ENCODE measurements around the gene ARL15. TPM values are rescaled to one million over a fixed set of nuclear protein-coding genes. Genes with fewer than 3 reads are reported as not detected.

Gene ARL15
- total RNA-seq, 1 donor from 2014 or later: 30.8 TPM

- intact Hi-C loops (cut with DNase I): no loop called here
- no peak for ATAC-seq
- TF ChIP-seq, protein P1, sequence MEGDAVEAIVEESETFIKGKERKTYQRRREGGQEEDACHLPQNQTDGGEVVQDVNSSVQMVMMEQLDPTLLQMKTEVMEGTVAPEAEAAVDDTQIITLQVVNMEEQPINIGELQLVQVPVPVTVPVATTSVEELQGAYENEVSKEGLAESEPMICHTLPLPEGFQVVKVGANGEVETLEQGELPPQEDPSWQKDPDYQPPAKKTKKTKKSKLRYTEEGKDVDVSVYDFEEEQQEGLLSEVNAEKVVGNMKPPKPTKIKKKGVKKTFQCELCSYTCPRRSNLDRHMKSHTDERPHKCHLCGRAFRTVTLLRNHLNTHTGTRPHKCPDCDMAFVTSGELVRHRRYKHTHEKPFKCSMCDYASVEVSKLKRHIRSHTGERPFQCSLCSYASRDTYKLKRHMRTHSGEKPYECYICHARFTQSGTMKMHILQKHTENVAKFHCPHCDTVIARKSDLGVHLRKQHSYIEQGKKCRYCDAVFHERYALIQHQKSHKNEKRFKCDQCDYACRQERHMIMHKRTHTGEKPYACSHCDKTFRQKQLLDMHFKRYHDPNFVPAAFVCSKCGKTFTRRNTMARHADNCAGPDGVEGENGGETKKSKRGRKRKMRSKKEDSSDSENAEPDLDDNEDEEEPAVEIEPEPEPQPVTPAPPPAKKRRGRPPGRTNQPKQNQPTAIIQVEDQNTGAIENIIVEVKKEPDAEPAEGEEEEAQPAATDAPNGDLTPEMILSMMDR (IDR thresholded peaks at IDR 0.05): no peak
- no peak for DNase-seq
- Histone ChIP-seq H3K4me1 (no peaks in the 10 kb centered on the region), H3K27ac (no peak overlapping the region), H3K4me3 (no peak overlapping the region), H3K36me3 (no peaks in the 10 kb centered on the region), H3K9me3 (no peaks in the 10 kb centered on the region), H3K27me3 (ENCODE audit: low read depth) (no peaks in the 10 kb centered on the region)
Measured at GRCh38 chr5:54037205-54037604, 273.2 kb downstream of the ARL15 start.

DNA sequence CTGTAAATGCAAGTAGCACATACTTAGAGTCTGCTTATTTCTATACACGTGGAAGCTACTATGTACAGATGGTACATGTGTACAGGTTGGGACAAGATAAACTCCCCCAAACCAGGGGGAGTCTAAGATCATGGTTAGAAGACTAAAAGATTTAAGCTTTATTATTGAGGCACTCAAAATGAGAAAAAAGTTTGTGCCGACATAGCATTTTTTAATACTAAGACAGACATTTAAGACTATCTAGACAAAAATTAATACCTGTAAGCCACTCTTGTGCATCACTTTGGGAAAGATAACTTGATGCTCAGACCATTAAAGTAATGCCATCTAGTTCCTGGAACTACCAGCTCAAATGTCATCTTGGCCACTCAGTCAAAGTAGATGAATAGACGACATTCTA lies 279.4 kb downstream of the ARL15 start:
- ATAC-seq: no peak
- DNase-seq: no peak
- H3K9me3 ChIP-seq: no peaks in the 10 kb centered on the region

GRCh38 chr5:54024466-54024865 lies 285.9 kb downstream of the ARL15 start:
- H3K27ac ChIP-seq: no peak overlapping the region
- H3K27me3 ChIP-seq (ENCODE audit: low read depth): no peaks in the 10 kb centered on the region
- H3K9me3 ChIP-seq: no peaks in the 10 kb centered on the region
- TF ChIP-seq, protein P1 (IDR thresholded peaks at IDR 0.05): no peak
- ATAC-seq (no peak), DNase-seq (no peak)
- H3K4me3 ChIP-seq: no peak overlapping the region
- H3K4me1 ChIP-seq: no peaks in the 10 kb centered on the region
- no peaks in the 10 kb centered on the region for H3K36me3 ChIP-seq
- intact Hi-C loops (cut with DNase I): no loop called here

More for the DNA sequence above, 279.4 kb downstream of the ARL15 start:
- Histone ChIP-seq H3K36me3 (no peaks in the 10 kb centered on the region), H3K27ac (no peak overlapping the region), H3K27me3 (ENCODE audit: low read depth) (no peaks in the 10 kb centered on the region), H3K4me1 (no peaks in the 10 kb centered on the region), H3K4me3 (no peak overlapping the region)
- TF ChIP-seq, protein P1 (IDR thresholded peaks at IDR 0.05): no peak
- intact Hi-C loops (cut with DNase I): no loop called here

- ATAC-seq: no peak
- H3K9me3 ChIP-seq: no peaks in the 10 kb centered on the region
- no peak overlapping the region for H3K27ac ChIP-seq
- TF ChIP-seq, protein P1 (IDR thresholded peaks at IDR 0.05): no peak
- intact Hi-C loops (cut with DNase I): no loop called here
- DNase-seq: no peak
- H3K27me3 ChIP-seq (ENCODE audit: low read depth): no peaks in the 10 kb centered on the region
- H3K36me3 ChIP-seq: no peaks in the 10 kb centered on the region
- no peaks in the 10 kb centered on the region for H3K4me1 ChIP-seq
- no peak overlapping the region for H3K4me3 ChIP-seq
Measured at GRCh38 chr5:54022223-54022622, 288.1 kb downstream of the ARL15 start.

DNA sequence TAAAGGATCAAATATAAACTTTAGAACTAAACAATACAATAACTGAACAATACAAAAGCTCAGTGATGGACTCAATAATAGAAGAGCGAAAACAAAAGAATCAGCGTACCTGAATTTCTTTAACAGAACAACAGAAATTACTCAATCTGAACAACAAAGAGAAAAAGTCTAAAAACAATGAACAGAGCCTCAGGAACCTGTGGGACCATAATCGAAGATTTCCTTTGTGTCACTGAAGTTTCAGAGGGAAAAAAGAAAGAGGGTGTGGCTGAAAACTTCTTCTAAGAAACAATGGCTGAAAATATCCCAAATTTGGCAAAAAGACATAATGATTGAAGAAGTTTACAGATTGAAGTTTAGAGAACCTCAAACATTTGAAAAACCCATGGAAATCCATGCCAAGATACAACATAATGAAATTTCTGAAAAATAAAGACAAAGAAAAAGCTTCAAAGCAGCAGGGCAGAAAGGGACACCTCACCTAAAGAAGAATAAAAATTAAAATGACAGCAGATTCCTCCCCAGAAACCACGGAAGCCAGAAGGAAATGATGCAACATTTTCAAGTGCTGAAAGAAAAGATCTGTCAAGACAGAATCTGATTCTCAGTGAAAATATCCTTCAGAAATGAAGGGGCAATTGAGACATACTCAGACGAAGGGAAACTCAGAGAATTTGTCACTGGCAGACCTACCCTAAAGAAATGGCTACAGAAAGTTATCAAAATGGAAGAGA lies 288.8 kb downstream of the ARL15 start:
- no peaks in the 10 kb centered on the region for H3K4me1 ChIP-seq
- no peak for DNase-seq
- no peaks in the 10 kb centered on the region for H3K27me3 ChIP-seq (ENCODE audit: low read depth)
- no peak for ATAC-seq
- TF ChIP-seq, protein P1 (IDR thresholded peaks at IDR 0.05): no peak
- intact Hi-C loops (cut with DNase I): no loop called here
- H3K9me3 ChIP-seq: no peaks in the 10 kb centered on the region
- H3K36me3 ChIP-seq: no peaks in the 10 kb centered on the region
- no peak overlapping the region for H3K4me3 ChIP-seq
- H3K27ac ChIP-seq: no peak overlapping the region
